Measurements from ENCODE around the gene TGFB1.
"Not testable (repeated sequence)": the region's sequence is repeated elsewhere in the genome, so short reads cannot be mapped to it uniquely, and the experiment has no call there.

Gene TGFB1

GRCh38 chr19:41377977-41378709 lies 24.4 kb upstream of the TGFB1 start:
- H3K9ac ChIP-seq (ENCODE audit: low read depth, low read length): no peak overlapping the region
- no peaks in the 10 kb centered on the region for H3K4me1 ChIP-seq (ENCODE audit: insufficient read depth, low read length)
- H3K36me3 ChIP-seq (ENCODE audit: insufficient read depth, low read length): no peaks in the 10 kb centered on the region
- H3K9me3 ChIP-seq (ENCODE audit: control insufficient read depth, insufficient read depth, low read length): no peaks in the 10 kb centered on the region

- Histone ChIP-seq H3K36me3 (ENCODE audit: insufficient read depth, low read length) (no peaks in the 10 kb centered on the region), H3K4me1 (ENCODE audit: insufficient read depth, low read length) (no peaks in the 10 kb centered on the region), H3K9ac (ENCODE audit: low read depth, low read length) (peak overlapping the region; percentile 76), H3K9me3 (ENCODE audit: control insufficient read depth, insufficient read depth, low read length) (no peaks in the 10 kb centered on the region)
These were observed 23.3 kb upstream of the TGFB1 start for GRCh38 chr19:41376998-41377365.

GRCh38 chr19:41376241-41376997 lies 22.7 kb upstream of the TGFB1 start, which contains the start of gene TMEM91:
Gene TMEM91 (plus strand): TSS chr19:41376533. CDS start chr19:41378310, 1,777 bp downstream.
- peak within 1 kb of the TSS; percentile 76 for H3K9ac ChIP-seq (ENCODE audit: low read depth, low read length)
- no peaks in the 10 kb centered on the region for H3K4me1 ChIP-seq (ENCODE audit: insufficient read depth, low read length)
- no peaks in the 10 kb centered on the region for H3K9me3 ChIP-seq (ENCODE audit: control insufficient read depth, insufficient read depth, low read length)
- H3K36me3 ChIP-seq (ENCODE audit: insufficient read depth, low read length): no peaks in the 10 kb centered on the region

- Histone ChIP-seq H3K9me3 (ENCODE audit: control insufficient read depth, insufficient read depth, low read length) (no peaks in the 10 kb centered on the region), H3K4me1 (ENCODE audit: insufficient read depth, low read length) (no peaks in the 10 kb centered on the region), H3K36me3 (ENCODE audit: insufficient read depth, low read length) (no peaks in the 10 kb centered on the region), H3K9ac (ENCODE audit: low read depth, low read length) (no peak overlapping the region)
These were observed 20.3 kb upstream of the TGFB1 start for GRCh38 chr19:41373993-41374392.

- Histone ChIP-seq H3K9ac (ENCODE audit: low read depth, low read length) (no peak overlapping the region), H3K36me3 (ENCODE audit: insufficient read depth, low read length) (no peaks in the 10 kb centered on the region), H3K9me3 (ENCODE audit: control insufficient read depth, insufficient read depth, low read length) (no peaks in the 10 kb centered on the region), H3K4me1 (ENCODE audit: insufficient read depth, low read length) (no peaks in the 10 kb centered on the region)
These were observed 18.8 kb upstream of the TGFB1 start for GRCh38 chr19:41372501-41372900.

GRCh38 chr19:41371541-41371940 lies 17.8 kb upstream of the TGFB1 start:
- Histone ChIP-seq H3K9me3 (ENCODE audit: control insufficient read depth, insufficient read depth, low read length) (no peaks in the 10 kb centered on the region), H3K36me3 (ENCODE audit: insufficient read depth, low read length) (no peaks in the 10 kb centered on the region), H3K4me1 (ENCODE audit: insufficient read depth, low read length) (no peaks in the 10 kb centered on the region), H3K9ac (ENCODE audit: low read depth, low read length) (no peak overlapping the region)

GRCh38 chr19:41371119-41371518 lies 17.4 kb upstream of the TGFB1 start:
- H3K9me3 ChIP-seq (ENCODE audit: control insufficient read depth, insufficient read depth, low read length); H3K4me1 ChIP-seq (ENCODE audit: insufficient read depth, low read length); H3K36me3 ChIP-seq (ENCODE audit: insufficient read depth, low read length); H3K9ac ChIP-seq (ENCODE audit: low read depth, low read length): not testable (repeated sequence)

GRCh38 chr19:41369769-41370168 lies 16.0 kb upstream of the TGFB1 start:
- Histone ChIP-seq H3K9me3 (ENCODE audit: control insufficient read depth, insufficient read depth, low read length) (no peaks in the 10 kb centered on the region), H3K4me1 (ENCODE audit: insufficient read depth, low read length) (no peaks in the 10 kb centered on the region), H3K36me3 (ENCODE audit: insufficient read depth, low read length) (no peaks in the 10 kb centered on the region)

GRCh38 chr19:41367848-41368301 lies 14.2 kb upstream of the TGFB1 start:
- no peaks in the 10 kb centered on the region for H3K36me3 ChIP-seq (ENCODE audit: insufficient read depth, low read length)
- peaks cover 5% of the 10 kb centered on the region; the same call in 1 of the 2 replicates for H3K4me1 ChIP-seq (ENCODE audit: insufficient read depth, low read length)
- no peak overlapping the region for H3K9ac ChIP-seq (ENCODE audit: low read depth, low read length)
- H3K9me3 ChIP-seq (ENCODE audit: control insufficient read depth, insufficient read depth, low read length): no peaks in the 10 kb centered on the region

More at GRCh38 chr19:41369769-41370168, 16.0 kb upstream of the TGFB1 start:
- H3K9ac ChIP-seq (ENCODE audit: low read depth, low read length): no peak overlapping the region

GRCh38 chr19:41366089-41366488 lies 12.4 kb upstream of the TGFB1 start:
- Histone ChIP-seq H3K36me3 (ENCODE audit: insufficient read depth, low read length) (no peaks in the 10 kb centered on the region), H3K9me3 (ENCODE audit: control insufficient read depth, insufficient read depth, low read length) (no peaks in the 10 kb centered on the region), H3K4me1 (ENCODE audit: insufficient read depth, low read length) (peaks cover 5% of the 10 kb centered on the region; the same call in 1 of the 2 replicates), H3K9ac (ENCODE audit: low read depth, low read length) (no peak overlapping the region)

- Histone ChIP-seq H3K4me1 (ENCODE audit: insufficient read depth, low read length) (peaks cover 5% of the 10 kb centered on the region; the same call in 1 of the 2 replicates), H3K9ac (ENCODE audit: low read depth, low read length) (peak overlapping the region; percentile 97), H3K36me3 (ENCODE audit: insufficient read depth, low read length) (no peaks in the 10 kb centered on the region), H3K9me3 (ENCODE audit: control insufficient read depth, insufficient read depth, low read length) (no peaks in the 10 kb centered on the region)
These were observed 11.0 kb upstream of the TGFB1 start for GRCh38 chr19:41364524-41365391.

GRCh38 chr19:41363753-41364523 lies 10.2 kb upstream of the TGFB1 start, which contains the start of gene B9D2:
Gene B9D2 (minus strand): TSS chr19:41364149. CDS start chr19:41363519, 630 bp downstream.
- Histone ChIP-seq H3K9me3 (ENCODE audit: control insufficient read depth, insufficient read depth, low read length) (no peaks in the 10 kb centered on the region), H3K9ac (ENCODE audit: low read depth, low read length) (peak within 1 kb of the TSS; percentile 97), H3K36me3 (ENCODE audit: insufficient read depth, low read length) (no peaks in the 10 kb centered on the region), H3K4me1 (ENCODE audit: insufficient read depth, low read length) (peaks cover 5% of the 10 kb centered on the region; the same call in 1 of the 2 replicates)

GRCh38 chr19:41363371-41363752 lies 9.6 kb upstream of the TGFB1 start:
- H3K9ac ChIP-seq (ENCODE audit: low read depth, low read length): peak overlapping the region; percentile 97
- H3K4me1 ChIP-seq (ENCODE audit: insufficient read depth, low read length): peaks cover 5% of the 10 kb centered on the region; the same call in 1 of the 2 replicates
- no peaks in the 10 kb centered on the region for H3K9me3 ChIP-seq (ENCODE audit: control insufficient read depth, insufficient read depth, low read length)
- H3K36me3 ChIP-seq (ENCODE audit: insufficient read depth, low read length): no peaks in the 10 kb centered on the region
